Measurements from ENCODE around the gene EFNA2.

EFNA2 gene

DNA sequence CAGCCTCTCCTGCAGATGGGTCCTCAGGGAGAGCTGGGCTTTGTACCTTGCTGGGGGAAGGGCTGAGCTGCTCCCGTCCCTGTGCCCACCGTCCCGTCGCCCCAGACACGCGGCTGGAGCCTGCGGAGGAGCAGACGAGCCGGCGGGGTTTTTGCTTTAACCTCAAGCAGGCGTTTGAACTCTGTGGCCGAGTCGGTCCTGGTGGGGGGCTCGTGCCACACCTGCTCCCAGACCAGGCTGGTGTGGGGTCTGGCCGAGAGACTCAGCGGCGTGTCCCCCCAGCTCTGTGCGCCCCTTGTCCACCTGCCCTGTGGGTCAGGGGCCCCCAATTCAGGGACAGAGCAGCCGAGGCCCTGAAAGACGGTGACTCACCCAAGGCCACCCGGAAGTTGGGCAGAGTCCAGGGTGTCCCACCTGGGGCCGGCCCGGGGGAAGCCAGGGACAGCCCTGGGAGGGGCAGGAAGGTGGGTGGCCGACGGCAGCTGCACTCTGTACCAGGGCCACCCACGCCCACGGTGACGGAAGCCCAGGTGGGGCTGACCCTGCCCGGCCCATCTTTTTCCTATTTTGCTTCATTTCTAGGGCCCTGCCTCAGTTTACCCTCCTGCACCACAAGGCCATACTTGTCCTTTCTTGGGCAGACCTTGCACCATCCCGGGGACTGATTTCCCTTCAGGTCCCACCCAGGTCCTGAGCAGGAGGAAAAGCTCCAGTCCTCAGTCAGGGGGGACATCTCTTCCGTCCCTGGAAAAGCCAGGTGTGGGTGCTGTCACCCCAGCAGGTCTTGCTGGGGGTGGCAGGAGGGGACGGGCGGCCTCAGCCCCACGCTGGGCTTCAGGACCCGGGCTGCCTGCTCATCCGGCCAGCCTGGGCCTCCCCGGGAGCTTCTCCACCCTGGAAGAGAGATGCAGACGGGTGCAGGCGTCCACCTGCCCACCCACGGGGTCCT is 5.3 kb downstream of the EFNA2 start:
- H3K27ac Mint-ChIP-seq = peak overlapping the region; percentile 35
- H3K9me3 Mint-ChIP-seq = no peaks in the 10 kb centered on the region
- peaks cover 3% of the 10 kb centered on the region for H3K4me1 Mint-ChIP-seq
- peaks cover 17% of the 10 kb centered on the region for H3K27me3 Mint-ChIP-seq
- no peak overlapping the region for H3K4me3 Mint-ChIP-seq
- no peaks in the 10 kb centered on the region for H3K36me3 Mint-ChIP-seq

DNA sequence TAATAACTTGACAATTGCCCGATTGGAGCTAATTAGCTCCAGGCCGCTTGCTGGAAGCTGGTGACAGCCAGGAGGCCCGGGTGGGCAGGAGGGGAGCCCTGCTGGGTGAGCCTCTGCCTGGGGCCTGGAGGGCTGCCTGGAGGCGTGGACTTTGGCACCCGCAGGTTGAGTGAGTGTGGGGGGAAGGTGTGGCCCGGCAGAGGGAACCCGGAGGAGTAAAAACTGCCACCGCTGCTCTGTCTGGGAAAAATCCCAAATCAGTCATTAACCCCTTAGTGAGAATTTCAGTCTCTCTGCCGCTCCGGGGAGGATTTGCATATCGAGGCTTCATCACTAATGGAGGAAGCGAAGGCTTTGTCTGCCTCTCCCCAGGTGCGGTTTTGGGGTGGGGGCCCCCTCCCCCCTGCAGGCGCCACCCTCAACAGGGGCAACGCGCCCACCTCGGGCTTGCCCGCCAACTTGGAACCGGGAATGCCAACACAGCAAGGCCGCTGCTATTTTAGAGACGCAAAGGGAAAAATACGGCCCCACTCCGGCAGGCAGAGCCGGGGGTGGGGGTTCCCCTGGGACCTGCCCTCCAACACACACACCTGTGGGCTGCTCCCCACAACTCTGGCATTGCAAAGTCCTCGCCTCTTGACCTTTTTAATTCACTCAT is 6.2 kb downstream of the EFNA2 start:
- no peak overlapping the region for H3K27ac Mint-ChIP-seq
- H3K36me3 Mint-ChIP-seq = no peaks in the 10 kb centered on the region
- H3K27me3 Mint-ChIP-seq = peaks cover 14% of the 10 kb centered on the region
- no peaks in the 10 kb centered on the region for H3K9me3 Mint-ChIP-seq
- H3K4me1 Mint-ChIP-seq = no peaks in the 10 kb centered on the region
- no peak overlapping the region for H3K4me3 Mint-ChIP-seq

DNA sequence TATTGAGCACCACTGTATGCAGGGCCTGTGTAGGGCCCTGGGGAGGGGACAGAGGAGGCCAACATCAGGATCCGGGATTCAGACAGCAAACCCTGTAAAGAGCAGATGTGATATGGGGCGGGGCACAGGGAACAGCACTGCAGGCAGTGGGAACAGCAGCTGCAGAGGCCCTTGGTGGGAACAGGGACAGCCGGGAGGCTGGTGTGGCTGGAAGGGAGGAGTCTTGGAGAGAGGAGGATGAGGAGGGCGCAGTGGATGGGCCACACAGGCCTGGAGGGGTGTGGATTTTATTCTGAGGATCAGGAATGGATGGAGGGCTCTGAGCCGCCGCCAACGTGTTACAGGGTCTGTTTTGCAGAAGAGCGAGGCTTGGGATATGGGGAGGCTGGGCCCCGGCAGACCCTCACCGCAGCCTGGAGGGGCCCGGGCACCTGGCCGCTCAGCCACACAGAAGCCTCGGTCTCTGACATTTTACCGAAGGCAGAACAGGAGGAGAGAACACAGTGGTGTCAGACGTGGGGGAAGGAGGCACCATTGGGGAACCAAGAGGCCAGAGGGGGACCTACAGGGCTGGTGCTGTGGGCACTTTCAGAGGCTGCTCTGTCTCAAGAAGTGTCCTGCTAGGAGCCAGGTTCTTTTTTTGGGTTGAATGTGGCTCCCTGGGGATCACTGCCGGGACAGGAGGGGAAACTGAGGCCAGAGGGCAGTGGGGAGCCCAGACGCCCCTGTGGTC is 6.9 kb downstream of the EFNA2 start:
- Mint-ChIP-seq H3K4me3 (no peak overlapping the region), H3K9me3 (no peaks in the 10 kb centered on the region), H3K27ac (no peak overlapping the region)

DNA sequence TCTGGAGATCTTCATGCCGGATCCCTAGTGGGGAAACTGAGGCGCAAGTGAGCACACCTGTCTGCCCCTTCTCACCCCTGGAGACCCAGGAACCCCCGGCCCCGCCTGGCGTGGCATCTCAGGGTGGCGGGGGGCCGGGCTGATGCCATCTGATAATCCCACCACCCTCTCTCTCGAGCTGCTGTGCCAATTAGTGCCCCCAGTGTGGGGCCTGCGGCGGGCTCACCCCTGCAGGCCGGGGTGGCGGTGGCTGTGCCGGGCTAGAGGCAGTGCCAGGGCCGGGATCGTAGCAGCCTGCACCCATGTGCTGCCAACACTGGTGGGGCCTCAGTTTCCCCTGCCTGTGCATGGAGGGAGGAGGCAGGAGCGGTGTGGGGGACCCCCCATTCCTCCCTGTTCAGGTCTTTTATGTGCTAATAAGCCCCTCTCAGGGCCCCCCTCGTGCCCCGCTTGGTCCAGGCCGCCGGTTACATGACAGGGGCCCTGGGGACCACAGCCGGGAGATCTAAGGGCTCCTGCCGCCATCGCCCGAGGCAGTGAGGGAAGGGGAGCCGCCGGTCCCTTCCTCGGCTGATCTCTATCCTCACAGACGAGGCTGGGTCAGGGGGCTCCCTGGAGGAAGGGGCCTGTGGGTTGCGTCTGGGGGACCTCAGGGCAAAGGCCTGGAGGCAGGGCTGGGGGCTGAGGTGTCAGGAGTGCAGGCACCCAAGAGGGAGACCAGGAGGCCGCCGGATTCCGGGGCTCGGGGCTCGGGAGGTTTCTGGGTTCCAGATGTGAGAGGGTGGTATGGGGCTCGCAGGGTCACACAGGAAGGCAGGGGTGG is 8.3 kb downstream of the EFNA2 start:
- Mint-ChIP-seq H3K4me3 (no peak overlapping the region), H3K9me3 (no peaks in the 10 kb centered on the region), H3K36me3 (no peaks in the 10 kb centered on the region), H3K4me1 (no peaks in the 10 kb centered on the region), H3K27me3 (peaks cover 15% of the 10 kb centered on the region), H3K27ac (no peak overlapping the region)

More for the DNA sequence above, 6.9 kb downstream of the EFNA2 start:
- Mint-ChIP-seq H3K36me3 (no peaks in the 10 kb centered on the region), H3K4me1 (no peaks in the 10 kb centered on the region), H3K27me3 (peaks cover 14% of the 10 kb centered on the region)

DNA sequence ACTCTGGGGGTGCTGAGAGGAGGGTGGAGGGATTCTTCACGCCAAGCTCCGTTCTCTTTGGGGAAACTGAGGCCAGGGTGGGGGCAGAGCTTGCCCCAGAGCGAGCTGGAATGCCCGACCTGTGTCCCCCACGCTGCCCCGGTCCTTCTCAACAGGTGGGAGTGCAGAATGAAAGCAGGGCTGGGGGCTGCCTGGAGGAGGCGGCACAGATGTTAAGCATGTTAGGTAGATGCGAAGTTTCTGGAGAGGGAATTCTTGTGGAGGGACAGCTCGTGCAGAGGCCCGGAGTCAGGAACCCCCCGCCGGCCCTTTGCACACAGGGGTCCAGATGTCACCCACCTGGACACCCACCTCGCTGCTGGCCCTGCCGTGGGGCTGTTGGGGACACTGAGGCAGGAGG is 9.0 kb downstream of the EFNA2 start:
- H3K27me3 Mint-ChIP-seq = peaks cover 12% of the 10 kb centered on the region
- H3K27ac Mint-ChIP-seq = no peak overlapping the region
- no peaks in the 10 kb centered on the region for H3K4me1 Mint-ChIP-seq
- H3K36me3 Mint-ChIP-seq = no peaks in the 10 kb centered on the region
- H3K4me3 Mint-ChIP-seq = no peak overlapping the region
- no peaks in the 10 kb centered on the region for H3K9me3 Mint-ChIP-seq

DNA sequence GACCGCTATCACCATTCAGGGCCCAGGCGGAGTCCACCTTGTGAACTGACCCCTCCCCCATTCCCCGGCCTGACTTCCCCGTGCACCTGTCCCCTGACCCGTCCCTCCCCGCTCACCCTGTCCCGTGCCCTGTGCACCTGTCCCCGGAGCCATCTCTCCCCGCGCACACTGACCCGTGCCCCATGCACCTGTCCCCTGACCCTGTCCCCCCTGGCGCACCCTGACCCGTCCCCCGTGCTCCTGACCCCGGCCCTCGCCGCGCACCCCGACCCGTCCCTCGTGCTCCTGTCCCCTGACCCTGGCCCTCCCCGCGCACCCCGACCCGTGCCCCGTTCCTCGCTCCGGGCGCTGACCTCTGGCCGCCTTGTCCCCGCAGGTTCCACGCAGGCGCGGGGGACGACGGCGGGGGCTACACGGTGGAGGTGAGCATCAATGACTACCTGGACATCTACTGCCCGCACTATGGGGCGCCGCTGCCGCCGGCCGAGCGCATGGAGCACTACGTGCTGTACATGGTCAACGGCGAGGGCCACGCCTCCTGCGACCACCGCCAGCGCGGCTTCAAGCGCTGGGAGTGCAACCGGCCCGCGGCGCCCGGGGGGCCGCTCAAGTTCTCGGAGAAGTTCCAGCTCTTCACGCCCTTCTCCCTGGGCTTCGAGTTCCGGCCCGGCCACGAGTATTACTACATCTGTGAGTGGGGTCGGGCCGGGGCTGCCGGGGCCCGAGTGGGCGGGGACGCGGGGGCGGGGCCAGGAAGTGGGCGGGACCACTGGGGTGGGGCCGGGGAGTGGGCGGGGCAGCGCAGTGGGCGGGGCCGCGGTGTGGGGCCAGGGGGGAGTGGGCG is 9.7 kb downstream of the EFNA2 start:
- H3K27me3 Mint-ChIP-seq = peaks cover 12% of the 10 kb centered on the region
- H3K4me3 Mint-ChIP-seq = no peak overlapping the region
- no peaks in the 10 kb centered on the region for H3K4me1 Mint-ChIP-seq
- no peak overlapping the region for H3K27ac Mint-ChIP-seq
- no peaks in the 10 kb centered on the region for H3K36me3 Mint-ChIP-seq
- no peaks in the 10 kb centered on the region for H3K9me3 Mint-ChIP-seq

DNA sequence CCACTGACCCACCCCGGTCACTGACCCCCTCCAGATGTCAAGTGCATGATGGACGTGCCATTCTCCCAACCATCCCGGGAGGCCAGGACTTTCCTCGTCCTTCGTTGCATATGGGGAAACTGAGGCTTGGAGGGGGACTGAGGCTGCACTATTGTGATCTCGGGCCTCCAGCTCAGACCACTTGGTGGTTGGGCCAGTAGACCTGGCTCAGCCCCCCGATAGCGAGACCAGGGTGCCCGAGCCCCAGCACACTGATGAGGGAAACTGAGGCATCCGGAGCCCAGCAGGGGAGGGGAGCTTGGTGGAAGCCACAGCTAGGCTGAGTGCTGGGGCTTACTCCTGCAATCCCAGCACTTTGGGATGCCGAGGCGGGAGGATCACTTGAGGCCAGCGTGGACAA is 10.4 kb downstream of the EFNA2 start:
- Mint-ChIP-seq H3K36me3 (no peaks in the 10 kb centered on the region), H3K9me3 (no peaks in the 10 kb centered on the region), H3K27me3 (peaks cover 12% of the 10 kb centered on the region), H3K4me1 (no peaks in the 10 kb centered on the region), H3K27ac (no peak overlapping the region), H3K4me3 (no peak overlapping the region)

DNA sequence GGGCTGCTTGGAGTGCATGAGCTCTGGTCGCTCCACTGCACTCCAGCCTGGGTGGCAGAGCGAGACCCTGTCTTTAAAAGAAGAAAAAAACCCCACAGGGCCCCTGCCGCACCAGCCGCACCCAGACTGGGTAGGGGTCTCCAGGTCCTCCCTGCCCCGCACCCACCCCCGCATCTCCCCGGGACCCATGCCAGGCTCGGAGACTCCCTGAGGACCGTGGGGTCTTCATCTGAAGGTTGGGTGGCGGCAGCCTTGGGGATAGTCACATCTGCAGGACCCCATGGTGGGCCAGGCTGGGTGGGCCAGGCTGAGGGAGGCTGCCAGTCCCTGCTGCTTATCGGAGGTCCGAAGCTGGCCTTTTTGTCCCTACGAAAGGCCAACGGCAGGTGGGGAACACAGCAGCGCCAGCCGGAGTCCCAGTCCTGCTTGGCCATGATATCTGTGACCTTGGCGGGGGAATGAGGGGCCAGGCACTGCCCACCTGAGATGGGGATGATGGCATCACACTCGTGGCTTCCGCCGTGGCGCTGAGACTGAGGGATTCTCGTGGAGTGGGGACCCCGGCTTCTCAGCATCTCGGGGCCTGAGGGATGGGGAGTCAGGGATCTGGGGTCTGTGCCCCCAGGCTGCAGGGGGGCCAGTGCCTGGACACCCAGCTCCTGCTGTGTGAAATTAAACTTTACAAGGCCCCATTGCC is 11.1 kb downstream of the EFNA2 start:
- H3K4me3 Mint-ChIP-seq = no peak overlapping the region
- no peaks in the 10 kb centered on the region for H3K36me3 Mint-ChIP-seq
- no peaks in the 10 kb centered on the region for H3K4me1 Mint-ChIP-seq
- no peak overlapping the region for H3K27ac Mint-ChIP-seq
- H3K9me3 Mint-ChIP-seq = no peaks in the 10 kb centered on the region
- H3K27me3 Mint-ChIP-seq = peaks cover 12% of the 10 kb centered on the region

DNA sequence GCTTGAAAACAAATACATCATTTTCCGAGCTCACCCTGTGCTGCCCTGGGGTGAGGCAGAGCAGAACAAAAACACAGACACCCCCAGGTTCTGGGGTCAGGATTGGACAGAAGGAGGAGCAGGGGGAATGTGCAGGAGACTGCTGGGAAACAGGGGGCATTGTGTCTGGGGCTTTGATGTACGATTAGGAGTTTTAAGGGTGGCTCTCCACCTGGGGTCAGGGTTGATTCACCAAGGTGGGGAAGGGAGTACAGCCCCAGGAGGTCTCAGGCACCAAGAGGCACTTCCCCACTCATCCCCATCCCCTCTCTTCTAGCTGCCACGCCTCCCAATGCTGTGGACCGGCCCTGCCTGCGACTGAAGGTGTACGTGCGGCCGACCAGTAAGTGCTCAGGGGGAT is 12.6 kb downstream of the EFNA2 start:
- no peak overlapping the region for H3K4me3 Mint-ChIP-seq
- peak overlapping the region; percentile 24 for H3K27ac Mint-ChIP-seq
- H3K36me3 Mint-ChIP-seq = no peaks in the 10 kb centered on the region
- H3K9me3 Mint-ChIP-seq = no peaks in the 10 kb centered on the region
- peaks cover 7% of the 10 kb centered on the region for H3K27me3 Mint-ChIP-seq
- H3K4me1 Mint-ChIP-seq = no peaks in the 10 kb centered on the region

DNA sequence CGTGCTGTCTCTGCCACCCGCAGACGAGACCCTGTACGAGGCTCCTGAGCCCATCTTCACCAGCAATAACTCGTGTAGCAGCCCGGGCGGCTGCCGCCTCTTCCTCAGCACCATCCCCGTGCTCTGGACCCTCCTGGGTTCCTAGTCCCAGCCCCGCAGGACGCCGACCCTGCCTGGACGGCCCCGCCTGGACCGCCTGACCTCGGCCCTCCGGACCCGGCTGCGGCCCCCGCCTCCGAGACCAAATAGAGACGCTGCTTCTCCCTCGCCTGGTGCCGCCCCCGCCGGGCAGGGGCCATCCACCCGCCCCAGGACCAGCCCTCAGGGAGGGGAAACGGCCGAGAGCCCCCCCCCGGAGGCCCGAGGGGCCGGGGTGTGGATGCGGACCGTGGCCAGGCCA is 14.1 kb downstream of the EFNA2 start:
- peaks cover 2% of the 10 kb centered on the region for H3K27me3 Mint-ChIP-seq
- H3K27ac Mint-ChIP-seq = no peak overlapping the region
- no peak overlapping the region for H3K4me3 Mint-ChIP-seq
- H3K4me1 Mint-ChIP-seq = no peaks in the 10 kb centered on the region
- H3K9me3 Mint-ChIP-seq = no peaks in the 10 kb centered on the region
- H3K36me3 Mint-ChIP-seq = no peaks in the 10 kb centered on the region

DNA sequence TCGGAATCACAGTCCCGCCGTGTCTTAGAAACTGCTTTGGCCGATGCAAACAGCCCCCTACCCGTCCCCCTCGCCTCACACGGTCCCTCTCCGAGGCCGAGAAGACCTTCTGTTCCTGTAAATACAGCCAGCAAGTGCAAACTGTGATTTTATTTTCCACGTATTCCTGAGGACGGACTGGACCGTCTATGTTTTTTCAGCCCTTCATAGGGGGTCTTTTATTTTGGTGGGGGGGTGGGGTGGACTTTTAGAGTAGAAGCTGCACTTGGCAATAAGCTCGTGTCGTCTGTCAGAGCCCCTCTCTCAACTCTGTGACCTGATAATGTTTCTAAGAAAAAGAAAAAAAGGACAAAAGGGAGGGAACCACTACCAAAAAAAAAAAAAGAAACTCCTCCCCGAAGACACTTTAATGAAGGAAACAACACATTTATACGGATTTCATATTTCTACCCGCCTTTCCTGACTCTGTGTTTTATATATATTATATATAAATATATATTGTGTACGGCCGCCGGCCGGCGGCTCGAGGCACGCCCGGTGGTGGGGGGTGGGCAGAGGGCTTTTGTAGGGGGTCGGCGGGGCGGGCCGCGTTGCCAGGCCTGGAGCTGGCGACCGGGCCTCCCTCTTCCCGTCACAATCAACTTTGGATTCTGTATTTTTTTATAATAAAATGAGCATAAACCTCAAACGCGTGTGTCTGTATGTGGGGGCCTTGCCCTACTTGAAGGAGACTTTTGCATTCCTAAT is 15.2 kb downstream of the EFNA2 start:
- H3K4me3 Mint-ChIP-seq = no peak overlapping the region
- H3K9me3 Mint-ChIP-seq = no peaks in the 10 kb centered on the region
- H3K27me3 Mint-ChIP-seq = peaks cover 2% of the 10 kb centered on the region
- no peaks in the 10 kb centered on the region for H3K36me3 Mint-ChIP-seq
- H3K4me1 Mint-ChIP-seq = no peaks in the 10 kb centered on the region
- no peak overlapping the region for H3K27ac Mint-ChIP-seq

DNA sequence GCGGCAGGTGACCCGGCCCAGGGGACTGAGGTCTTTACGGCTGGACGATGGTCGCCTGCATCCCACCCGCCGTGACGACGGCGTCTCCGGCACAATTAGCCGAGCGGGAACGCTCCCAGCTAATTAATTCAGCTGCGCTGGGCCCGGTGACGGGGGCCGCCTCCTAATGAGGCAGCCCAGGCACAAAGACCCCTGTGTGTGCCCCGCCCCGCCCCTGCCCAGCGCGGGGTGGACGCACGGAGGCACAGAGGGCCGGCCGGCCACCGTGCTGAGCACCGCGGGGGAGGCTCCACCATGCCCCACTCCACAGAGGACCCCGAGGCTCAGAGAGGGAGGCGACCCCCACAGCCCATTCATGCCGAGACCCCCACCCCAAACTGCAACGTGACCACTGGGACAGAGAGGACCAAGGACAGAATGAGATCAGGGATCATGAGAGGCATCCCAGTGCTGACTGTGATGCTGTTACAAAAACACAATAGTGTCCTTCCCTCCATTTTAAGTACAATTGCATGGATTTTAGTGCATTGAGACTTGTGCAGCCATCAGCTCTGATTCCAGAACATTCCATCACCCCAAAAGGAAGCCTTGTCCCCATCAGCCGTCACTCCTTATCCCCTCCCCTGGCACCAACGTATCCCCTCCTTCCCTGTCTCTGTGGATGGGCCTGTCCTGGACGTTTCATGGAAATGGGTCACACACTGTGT is 17.0 kb downstream of the EFNA2 start:
- H3K9me3 Mint-ChIP-seq = no peaks in the 10 kb centered on the region
- H3K27me3 Mint-ChIP-seq = peaks cover 2% of the 10 kb centered on the region
- no peaks in the 10 kb centered on the region for H3K4me1 Mint-ChIP-seq
- H3K36me3 Mint-ChIP-seq = no peaks in the 10 kb centered on the region
- no peak overlapping the region for H3K4me3 Mint-ChIP-seq
- H3K27ac Mint-ChIP-seq = no peak overlapping the region

Measured in activated naive CD4-positive, alpha-beta T cell treated with anti-CD3 and anti-CD28 coated beads, Interleukin-2, amount 50 U/mL, for 24 hours (primary cell).